Ovary (tissue), 10 donors: ENCODE measurements around the gene ZNF800. TPM values are rescaled to one million over a fixed set of nuclear protein-coding genes. Genes with fewer than 3 reads are reported as not detected.

Experiments
- DNase-seq, 5 donors: peaks; one replicate each; pipeline ENCODE4 v3.0.0-alpha.2; 2019 to 2020
- H3K27ac ChIP-seq, 2 donors: fragments of 200-600 bp; one replicate each; pipeline versions ENCODE4 v1.5.1 to v1.8.0; 2019 to 2022
- H3K27me3 ChIP-seq: fragments of 200-600 bp; one replicate; pipeline ENCODE4 v1.8.0; 2022
- H3K36me3 ChIP-seq: fragments of 200-600 bp; sonication (generic); one replicate; pipeline ENCODE4 v1.5.1; 2019
- H3K4me1 ChIP-seq: one replicate; pipeline ENCODE4 v1.8.1; 2013; ENCODE audit warnings: mild to moderate bottlenecking, moderate library complexity; ENCODE audit not compliant: insufficient read depth
- H3K4me3 ChIP-seq: fragments of 200-600 bp; sonication (generic); one replicate; pipeline ENCODE4 v1.5.1; 2017
- H3K9me3 ChIP-seq, 2 donors: fragments of 200-600 bp in 1 of 2; sonication (generic) in 1 of 2; one replicate each; pipeline versions ENCODE4 v1.5.1 to v1.8.1; 2013 to 2019; ENCODE audit warnings: mild to moderate bottlenecking in 1 of 2, moderate library complexity in 1 of 2
- EP300 ChIP-seq: sonication (generic); formaldehyde crosslinking; IDR thresholded peaks from one replicate; pipeline ENCODE4 v1.6.1; 2017; ENCODE audit warnings: antibody characterized with exemption
- POLR2A ChIP-seq: fragments of 450-650 bp; IDR thresholded peaks from one replicate; pipeline ENCODE4 v1.6.1; 2017; ENCODE audit warnings: antibody characterized with exemption, mild to moderate bottlenecking, moderate library complexity
- WGBS, 3 donors: extraction: QIAGEN DNeasy Blood & Tissue Kit in 1 of 3; methylation state at CpG; one replicate each; pipeline versions ENCODE4 v1.1.5 to v1.1.7; 2013 to 2017; 5-methylcytosine and 5-hydroxymethylcytosine counted together
- intact Hi-C, 4 donors: fragments of 100-400 bp; cut with DNase I; formaldehyde crosslinking; loops; one replicate each; pipeline versions ENCODE4 v1.11.0 to v1.15.1; 2022 to 2023
- long read RNA-seq, 3 donors: library from polyadenylated mRNA in 2 of 3; unstranded in 2 of 3; transcript quantifications; one replicate each; pipeline ENCODE4 v2.0.0 and lab custom pipeline, GENCODE V29; 2021 to 2026
- polyA plus RNA-seq, 2 donors: library from polyadenylated mRNA; stranded (reverse); fragments of 200-250 nt in 1 of 2; fragments of 350-450 nt in 1 of 2; fragmentation: Illumina TruSeq in 1 of 2; extraction: RNeasy Lipid Tissue Mini Kit (QIAGEN cat#74804) in 1 of 2; gene quantifications; one replicate each; pipeline ENCODE4 v1.2.3, GENCODE V29; 2013 to 2014
- total RNA-seq, 7 donors: library from RNA; depleted of rRNA in 2 of 7; stranded (reverse); fragments of >200 nt in 2 of 7; fragmentation: NEBNext Ultra II Directional in 3 of 7; extraction: Animal tissue kit (Norgen Biotek cat#: 25700) in 3 of 7; gene quantifications; one replicate each; pipeline versions ENCODE4 v1.1.0 to v1.2.4, GENCODE V29; 2016 to 2023
- TF ChIP-seq, protein P1 (sequence below), 3 donors: fragments of 450-650 bp in 2 of 3; fragments of 200-600 bp in 1 of 3; IDR thresholded peaks; one replicate each; pipeline versions ENCODE4 v1.5.1 to v1.8.0; 2016 to 2022; ENCODE audit warnings: antibody characterized with exemption in 3 of 3, mild to moderate bottlenecking in 1 of 3
- donor health status: DM: no; HTN: no; CAD: no; lungs with moderate emphysema.
- donor health status: DM: no; HTN: no; CAD: no.
- donor health status: Bipolar disorder and iron deficiency.
- donor health status: DM: yes; HTN: yes; CAD: no.
- donor health status: DM: no; HTN: no; CAD: no.
- donor health status: DM: yes; HTN: yes; CAD: no.

ZNF800 gene, protein sequence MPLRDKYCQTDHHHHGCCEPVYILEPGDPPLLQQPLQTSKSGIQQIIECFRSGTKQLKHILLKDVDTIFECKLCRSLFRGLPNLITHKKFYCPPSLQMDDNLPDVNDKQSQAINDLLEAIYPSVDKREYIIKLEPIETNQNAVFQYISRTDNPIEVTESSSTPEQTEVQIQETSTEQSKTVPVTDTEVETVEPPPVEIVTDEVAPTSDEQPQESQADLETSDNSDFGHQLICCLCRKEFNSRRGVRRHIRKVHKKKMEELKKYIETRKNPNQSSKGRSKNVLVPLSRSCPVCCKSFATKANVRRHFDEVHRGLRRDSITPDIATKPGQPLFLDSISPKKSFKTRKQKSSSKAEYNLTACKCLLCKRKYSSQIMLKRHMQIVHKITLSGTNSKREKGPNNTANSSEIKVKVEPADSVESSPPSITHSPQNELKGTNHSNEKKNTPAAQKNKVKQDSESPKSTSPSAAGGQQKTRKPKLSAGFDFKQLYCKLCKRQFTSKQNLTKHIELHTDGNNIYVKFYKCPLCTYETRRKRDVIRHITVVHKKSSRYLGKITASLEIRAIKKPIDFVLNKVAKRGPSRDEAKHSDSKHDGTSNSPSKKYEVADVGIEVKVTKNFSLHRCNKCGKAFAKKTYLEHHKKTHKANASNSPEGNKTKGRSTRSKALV
- total RNA-seq, result 10 to 100 TPM; 22.3 to 36.2 (median 31.0) TPM
- 10 to 100 TPM in 1 of 2 donors, 1 to 10 TPM in 1; 7.3 to 17.5 TPM for polyA plus RNA-seq
- long read RNA-seq, donor 1, transcript ZNF800-205 (5 exons, 502 nt), result major isoform, 11 of 84 reads
- long read RNA-seq, donor 1, partial matches to known transcripts, result 65 of 84 reads
- long read RNA-seq, donor 1, other reads (novel, unspliced or antisense), result 8 of 84 reads
- long read RNA-seq, donor 2, full-length matches to known transcripts, result 2 of 2 reads
- long read RNA-seq, donor 2, partial matches to known transcripts, result 0 of 2 reads
- long read RNA-seq, donor 2, other reads (novel, unspliced or antisense), result 0 of 2 reads
- long read RNA-seq, donor 3, full-length matches to known transcripts, result 20 of 43 reads
- long read RNA-seq, donor 3, partial matches to known transcripts, result 9 of 43 reads
- long read RNA-seq, donor 3, other reads (novel, unspliced or antisense), result 14 of 43 reads

DNA sequence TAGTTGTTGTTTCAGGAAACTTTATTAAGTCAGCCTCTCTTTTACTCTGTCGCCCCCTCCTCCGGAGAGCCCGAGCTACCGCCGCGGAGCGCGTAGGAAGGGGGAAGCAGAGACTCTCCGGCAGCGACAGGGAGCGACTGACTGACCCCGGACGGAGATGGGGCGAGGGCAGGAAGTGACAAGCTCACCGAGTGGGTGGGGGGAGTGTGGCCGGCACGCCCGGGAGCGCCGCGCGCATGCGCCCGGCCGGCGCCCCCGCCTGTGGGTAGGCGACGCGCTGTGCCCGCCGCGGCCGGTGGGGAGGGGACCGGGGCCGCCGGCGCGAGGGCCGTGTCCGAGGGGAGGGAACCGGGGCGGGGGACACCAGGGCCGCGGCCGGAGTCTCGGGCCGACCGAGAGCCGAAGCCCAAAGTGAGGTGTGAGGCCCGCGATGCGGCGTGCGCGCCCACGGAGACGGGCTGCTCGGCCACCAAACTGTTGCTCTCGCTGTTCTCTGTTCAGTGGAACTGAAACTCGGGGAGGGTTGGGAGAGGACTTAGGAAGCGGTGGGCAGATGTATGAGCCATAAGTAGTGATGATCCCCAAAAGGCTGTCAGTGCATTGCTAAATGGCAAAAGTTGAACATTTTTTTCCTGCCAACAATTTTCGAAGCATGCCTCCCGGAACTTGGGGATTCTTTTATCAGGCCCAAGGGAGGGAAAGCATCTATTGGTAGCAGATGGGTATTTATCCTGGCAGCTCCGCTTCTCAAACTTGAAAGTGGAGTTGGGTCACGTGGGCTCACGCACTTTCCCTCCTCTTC lies at the start of gene ZNF800:
Gene ZNF800, minus strand, starts transcription at position 143 of the 802 bp plus-strand sequence. CDS start 1,151 bp downstream, outside the sequence.
- 0 to 1% (median 0%) methylated on average over 42 to 67 of the region's 67 CpGs for WGBS, 3 donors
- no peaks in the 10 kb centered on the region for H3K36me3 ChIP-seq
- H3K9me3 ChIP-seq, result no peaks in the 10 kb centered on the region
- peak within 1 kb of the TSS; percentile 83 for H3K4me3 ChIP-seq
- peak within 1 kb of the TSS; percentile 87 to 95 for H3K27ac ChIP-seq
- peak; percentile 86 to 89 (median 87) for DNase-seq
- TF ChIP-seq, protein P1, sequence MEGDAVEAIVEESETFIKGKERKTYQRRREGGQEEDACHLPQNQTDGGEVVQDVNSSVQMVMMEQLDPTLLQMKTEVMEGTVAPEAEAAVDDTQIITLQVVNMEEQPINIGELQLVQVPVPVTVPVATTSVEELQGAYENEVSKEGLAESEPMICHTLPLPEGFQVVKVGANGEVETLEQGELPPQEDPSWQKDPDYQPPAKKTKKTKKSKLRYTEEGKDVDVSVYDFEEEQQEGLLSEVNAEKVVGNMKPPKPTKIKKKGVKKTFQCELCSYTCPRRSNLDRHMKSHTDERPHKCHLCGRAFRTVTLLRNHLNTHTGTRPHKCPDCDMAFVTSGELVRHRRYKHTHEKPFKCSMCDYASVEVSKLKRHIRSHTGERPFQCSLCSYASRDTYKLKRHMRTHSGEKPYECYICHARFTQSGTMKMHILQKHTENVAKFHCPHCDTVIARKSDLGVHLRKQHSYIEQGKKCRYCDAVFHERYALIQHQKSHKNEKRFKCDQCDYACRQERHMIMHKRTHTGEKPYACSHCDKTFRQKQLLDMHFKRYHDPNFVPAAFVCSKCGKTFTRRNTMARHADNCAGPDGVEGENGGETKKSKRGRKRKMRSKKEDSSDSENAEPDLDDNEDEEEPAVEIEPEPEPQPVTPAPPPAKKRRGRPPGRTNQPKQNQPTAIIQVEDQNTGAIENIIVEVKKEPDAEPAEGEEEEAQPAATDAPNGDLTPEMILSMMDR (IDR thresholded peaks at IDR 0.05), result peak in 1 of 3 donors; percentile 6
- TF ChIP-seq POLR2A (peak; percentile 80), EP300 (no peak)
- no peaks in the 10 kb centered on the region for H3K27me3 ChIP-seq
- intact Hi-C loops, result loop anchor here in 2 of 4 donors (5.0 to 10.0 kb wide), 3 partner anchors 192 to 262 kb away; partner anchors contain the start of genes ARF5 (in 2 of the 2), GCC1 (in 2 of the 2) and SND1 (in 1 of the 2)
- peaks cover 2% of the 10 kb centered on the region for H3K4me1 ChIP-seq

DNA sequence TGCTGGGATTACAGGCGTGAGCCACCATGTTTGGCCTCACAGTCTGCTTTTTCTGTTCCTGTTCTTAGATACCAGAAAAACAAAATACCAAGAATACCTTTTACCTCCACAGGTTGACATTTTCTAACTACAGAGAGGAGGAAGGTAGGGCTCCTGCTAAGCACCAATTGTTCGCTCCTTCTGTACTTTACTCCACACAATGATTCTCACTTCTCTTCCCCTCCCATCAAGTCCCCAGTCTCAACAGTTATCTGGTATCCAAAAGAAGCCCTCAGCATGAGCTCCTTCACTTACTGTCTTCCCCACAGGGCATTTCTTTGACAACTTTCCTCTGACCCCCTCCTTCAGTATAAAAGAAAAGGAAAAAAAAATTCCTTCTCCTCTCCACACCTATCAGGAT lies 47.7 kb upstream of the ZNF800 start:
- intact Hi-C loops, result no loop called here
- WGBS, 3 donors, result 83 to 92% (median 91%) methylated on average over 2 of the region's 2 CpGs

DNA sequence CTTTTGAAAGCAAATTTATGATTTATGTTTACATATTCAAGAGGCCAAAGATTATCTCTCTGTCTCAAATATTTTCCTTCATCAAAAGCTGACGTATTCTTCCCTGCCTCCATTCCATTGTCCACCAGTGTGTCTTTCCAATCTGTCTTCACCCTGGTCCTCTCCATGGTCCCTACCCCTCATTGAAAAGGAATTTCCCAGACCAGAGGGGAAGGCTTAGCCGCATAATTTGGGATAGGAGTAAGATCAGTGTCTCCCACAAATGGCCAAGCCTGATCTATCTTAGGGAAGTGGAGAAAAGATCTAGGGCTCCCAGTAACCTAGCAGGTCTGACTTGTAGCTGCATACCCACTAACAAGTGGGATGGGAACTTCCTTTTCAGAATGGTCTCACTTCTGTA lies 46.3 kb upstream of the ZNF800 start:
- DNase-seq, result no peak
- no peaks in the 10 kb centered on the region for H3K4me1 ChIP-seq
- H3K4me3 ChIP-seq, result no peak overlapping the region
- 53 to 65% (median 55%) methylated on average over 2 of the region's 2 CpGs for WGBS, 3 donors
- no peaks in the 10 kb centered on the region for H3K9me3 ChIP-seq
- no peak overlapping the region for H3K27ac ChIP-seq
- H3K36me3 ChIP-seq, result no peaks in the 10 kb centered on the region
- intact Hi-C loops, result no loop called here
- H3K27me3 ChIP-seq, result no peaks in the 10 kb centered on the region
- TF ChIP-seq POLR2A, result no peak
- TF ChIP-seq, protein P1 (IDR thresholded peaks at IDR 0.05), result no peak
- TF ChIP-seq EP300, result no peak

More for the DNA sequence above, 47.7 kb upstream of the ZNF800 start:
- DNase-seq, result no peak
- Histone ChIP-seq H3K27ac (no peak overlapping the region), H3K27me3 (no peaks in the 10 kb centered on the region), H3K36me3 (no peaks in the 10 kb centered on the region), H3K4me3 (no peak overlapping the region), H3K9me3 (no peaks in the 10 kb centered on the region), H3K4me1 (no peaks in the 10 kb centered on the region)
- TF ChIP-seq EP300, result no peak
- TF ChIP-seq, protein P1 (IDR thresholded peaks at IDR 0.05), result no peak
- TF ChIP-seq POLR2A, result no peak
